Keratinocyte (primary cell): ENCODE measurements around the gene RAB8B.

Experiments used
- CTCF ChIP-seq, 3 experiments: IDR thresholded peaks in 1 of 3; conservative IDR thresholded peaks in 1 of 3; optimal IDR thresholded peaks in 1 of 3; 2 replicates in 2 of 3; 3 replicates in 1 of 3; pipeline versions ENCODE3 to v1.5.1; 2011; ENCODE audit warnings: low read length in 3 of 3, mild to moderate bottlenecking in 3 of 3, moderate library complexity in 2 of 3, control low read depth in 1 of 3, inconsistent platforms in 1 of 3; ENCODE audit not compliant: insufficient read depth in 2 of 3; ENCODE audit errors: extremely low read depth in 1 of 3
- EZH2 ChIP-seq: IDR thresholded peaks from one replicate; pipeline ENCODE4 v1.6.1; 2012; ENCODE audit warnings: inconsistent platforms, mild to moderate bottlenecking, low read length, moderate library complexity

GRCh38 chr15:63190769-63191649 lies 1.6 kb downstream of the RAB8B start:
- TF ChIP-seq CTCF (optimal IDR thresholded peaks at IDR 0.05 in 1 of 3, IDR thresholded peaks at IDR 0.05 in 1 of 3, conservative IDR thresholded peaks at IDR 0.05 in 1 of 3; ENCODE audit: extremely low read depth in 1 of 3, insufficient read depth in 2 of 3, low read length in 3 of 3) (no peak), EZH2 (no peak)
